ENCODE results near the gene LCN12.

DNA sequence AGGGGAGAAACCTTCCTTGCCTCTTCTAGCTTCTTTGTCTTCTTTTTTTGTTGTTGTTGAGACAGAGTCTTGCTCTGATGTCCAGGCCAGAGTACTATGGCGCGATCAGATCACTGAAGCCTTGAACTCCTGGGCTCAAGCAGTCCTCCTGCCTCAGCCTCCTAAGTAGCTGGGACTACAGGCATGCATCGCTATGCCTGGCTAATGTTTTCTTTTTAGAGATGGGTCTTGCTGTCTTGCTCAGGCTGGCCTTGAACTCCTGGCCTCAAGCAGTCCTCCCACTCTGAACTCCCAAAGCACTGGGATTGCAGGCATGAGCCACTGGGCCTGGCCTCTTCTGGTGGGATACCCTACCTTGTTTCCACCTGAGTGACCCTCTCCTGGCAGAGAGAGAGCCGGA is 36.8 kb downstream of the LCN12 start:
- TF ChIP-seq CTCF (IDR thresholded peaks at IDR 0.05; ENCODE audit: low read depth, low read length, poor library complexity, severe bottlenecking) (no peak), EZH2phosphoT487 (IDR thresholded peaks at IDR 0.05; ENCODE audit: borderline replicate concordance, low read length) (no peak)

All from DOHH2 (cell line).